ENCODE measurements around the gene CNGA4. TPM values are rescaled to one million over a fixed set of nuclear protein-coding genes. Genes with fewer than 3 reads are reported as not detected.

The CNGA4 gene
- total and polyA plus RNA-seq, 2 of the 13 experiments (the other 11 are each of a cell fraction or from before 2014, with no cell fraction given): 0.03 TPM; not detected in 1

DNA sequence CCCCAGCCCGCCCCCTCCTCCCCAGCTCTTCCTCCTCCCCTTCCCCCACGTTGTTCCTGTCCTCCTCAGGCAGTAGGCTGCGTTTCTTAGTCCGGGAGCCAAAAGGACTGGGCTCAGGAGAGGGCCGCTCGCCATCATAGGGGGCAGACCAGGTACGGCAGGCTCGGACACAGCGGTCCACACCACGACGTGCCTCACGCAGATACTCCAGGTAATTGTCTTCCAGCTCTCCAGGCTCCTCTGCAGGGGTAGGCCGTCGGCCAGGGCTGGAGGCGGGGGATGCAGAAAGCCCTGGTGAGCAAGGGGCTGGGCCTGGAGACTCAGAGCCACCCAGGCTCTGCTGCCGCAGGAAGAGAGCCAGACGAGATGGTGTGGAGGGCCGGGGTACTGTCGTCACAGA lies 21.2 kb upstream of the CNGA4 start:
- POLR2A ChIA-PET: no interaction called here
- no peaks in the 10 kb centered on the region for H4K20me1 ChIP-seq (ENCODE audit: insufficient read depth, low read length)
- no TSS peak for BruUV-seq (replicated peaks)
- H3K36me3 ChIP-seq (replicated peaks in 1 of 2; ENCODE audit: control insufficient read depth in 1 of 2, insufficient read depth in 2 of 2, low read length in 2 of 2): peaks cover 14 to 64% of the 10 kb centered on the region in 2 experiments
- FAIRE-seq (no peak), DNase-seq (ENCODE audit: low spot score) (no peak), ATAC-seq (no peak)
- TF ChIP-seq KLF15 (CRISPR knock-in tag; IDR thresholded peaks at IDR 0.05; ENCODE audit: borderline replicate concordance) (no peak), ZFAT (CRISPR knock-in tag; conservative IDR thresholded peaks at IDR 0.05) (no peak), MEF2D (CRISPR knock-in tag; IDR thresholded peaks at IDR 0.05) (no peak), TBX2 (CRISPR knock-in tag; IDR thresholded peaks at IDR 0.05; ENCODE audit: borderline replicate concordance) (no peak), RBFOX2 (IDR thresholded peaks at IDR 0.05; ENCODE audit: low read depth, low read length) (no peak), ZFP90 (CRISPR knock-in tag; IDR thresholded peaks at IDR 0.05; ENCODE audit: borderline replicate concordance) (no peak), HOXA5 (CRISPR knock-in tag; IDR thresholded peaks at IDR 0.05) (no peak), ZNF468 (CRISPR knock-in tag; IDR thresholded peaks at IDR 0.05) (no peak), HNRNPLL (IDR thresholded peaks at IDR 0.05; ENCODE audit: low read depth, low read length, poor library complexity, severe bottlenecking) (no peak), KLF13 (CRISPR knock-in tag; IDR thresholded peaks at IDR 0.05) (no peak), ZNF430 (CRISPR knock-in tag; IDR thresholded peaks at IDR 0.05) (no peak), POLR2AphosphoS5 (IDR thresholded peaks at IDR 0.05; ENCODE audit: low read depth, low read length) (no peak), AHR (CRISPR knock-in tag; IDR thresholded peaks at IDR 0.05) (no peak), ELF3 (CRISPR knock-in tag; IDR thresholded peaks at IDR 0.05) (no peak), ZNF292 (CRISPR knock-in tag; IDR thresholded peaks at IDR 0.05; ENCODE audit: borderline replicate concordance, low read depth) (no peak)
- TF ChIP-seq, protein P1, sequence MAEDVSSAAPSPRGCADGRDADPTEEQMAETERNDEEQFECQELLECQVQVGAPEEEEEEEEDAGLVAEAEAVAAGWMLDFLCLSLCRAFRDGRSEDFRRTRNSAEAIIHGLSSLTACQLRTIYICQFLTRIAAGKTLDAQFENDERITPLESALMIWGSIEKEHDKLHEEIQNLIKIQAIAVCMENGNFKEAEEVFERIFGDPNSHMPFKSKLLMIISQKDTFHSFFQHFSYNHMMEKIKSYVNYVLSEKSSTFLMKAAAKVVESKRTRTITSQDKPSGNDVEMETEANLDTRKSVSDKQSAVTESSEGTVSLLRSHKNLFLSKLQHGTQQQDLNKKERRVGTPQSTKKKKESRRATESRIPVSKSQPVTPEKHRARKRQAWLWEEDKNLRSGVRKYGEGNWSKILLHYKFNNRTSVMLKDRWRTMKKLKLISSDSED (CRISPR knock-in tag; IDR thresholded peaks at IDR 0.05): no peak
- TF ChIP-seq, protein P2, sequence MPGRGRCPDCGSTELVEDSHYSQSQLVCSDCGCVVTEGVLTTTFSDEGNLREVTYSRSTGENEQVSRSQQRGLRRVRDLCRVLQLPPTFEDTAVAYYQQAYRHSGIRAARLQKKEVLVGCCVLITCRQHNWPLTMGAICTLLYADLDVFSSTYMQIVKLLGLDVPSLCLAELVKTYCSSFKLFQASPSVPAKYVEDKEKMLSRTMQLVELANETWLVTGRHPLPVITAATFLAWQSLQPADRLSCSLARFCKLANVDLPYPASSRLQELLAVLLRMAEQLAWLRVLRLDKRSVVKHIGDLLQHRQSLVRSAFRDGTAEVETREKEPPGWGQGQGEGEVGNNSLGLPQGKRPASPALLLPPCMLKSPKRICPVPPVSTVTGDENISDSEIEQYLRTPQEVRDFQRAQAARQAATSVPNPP (CRISPR knock-in tag; IDR thresholded peaks at IDR 0.05): no peak
- TF ChIP-seq, protein P3, sequence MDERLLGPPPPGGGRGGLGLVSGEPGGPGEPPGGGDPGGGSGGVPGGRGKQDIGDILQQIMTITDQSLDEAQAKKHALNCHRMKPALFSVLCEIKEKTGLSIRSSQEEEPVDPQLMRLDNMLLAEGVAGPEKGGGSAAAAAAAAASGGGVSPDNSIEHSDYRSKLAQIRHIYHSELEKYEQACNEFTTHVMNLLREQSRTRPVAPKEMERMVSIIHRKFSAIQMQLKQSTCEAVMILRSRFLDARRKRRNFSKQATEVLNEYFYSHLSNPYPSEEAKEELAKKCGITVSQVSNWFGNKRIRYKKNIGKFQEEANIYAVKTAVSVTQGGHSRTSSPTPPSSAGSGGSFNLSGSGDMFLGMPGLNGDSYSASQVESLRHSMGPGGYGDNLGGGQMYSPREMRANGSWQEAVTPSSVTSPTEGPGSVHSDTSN (CRISPR knock-in tag; IDR thresholded peaks at IDR 0.05): no peak
- TF ChIP-seq, protein P4, sequence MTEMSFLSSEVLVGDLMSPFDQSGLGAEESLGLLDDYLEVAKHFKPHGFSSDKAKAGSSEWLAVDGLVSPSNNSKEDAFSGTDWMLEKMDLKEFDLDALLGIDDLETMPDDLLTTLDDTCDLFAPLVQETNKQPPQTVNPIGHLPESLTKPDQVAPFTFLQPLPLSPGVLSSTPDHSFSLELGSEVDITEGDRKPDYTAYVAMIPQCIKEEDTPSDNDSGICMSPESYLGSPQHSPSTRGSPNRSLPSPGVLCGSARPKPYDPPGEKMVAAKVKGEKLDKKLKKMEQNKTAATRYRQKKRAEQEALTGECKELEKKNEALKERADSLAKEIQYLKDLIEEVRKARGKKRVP (CRISPR knock-in tag; IDR thresholded peaks at IDR 0.05): no peak
- intact Hi-C loops (cut with micrococcal nuclease; ENCODE audit: unreplicated experiment) (no loop called here), in situ Hi-C loops (cut with HindIII; ENCODE audit: extremely low pct_ligation_motif_present, low pct_unique_long_range_greater_than_20kb) (no loop called here)
- CTCF ChIA-PET (ENCODE audit: low intra/inter-chr PET ratio, low total read pairs): no interaction called here
- H3K9me3 ChIP-seq (ENCODE audit: low read length): no peaks in the 10 kb centered on the region
- no peak overlapping the region for H3K9ac ChIP-seq (ENCODE audit: insufficient read depth, low read depth, low read length)
- H3K79me2 ChIP-seq (ENCODE audit: insufficient read depth, low read length): peaks cover 3% of the 10 kb centered on the region
- no peaks in the 10 kb centered on the region for H3K27me3 ChIP-seq (ENCODE audit: control insufficient read depth in 1 of 2, insufficient read depth in 2 of 2, low read length in 2 of 2)
- no peak overlapping the region for H3K4me3 ChIP-seq (replicated peaks in 1 of 3; ENCODE audit: insufficient read depth in 1 of 3, low read depth in 2 of 3, low read length in 3 of 3)
- no peak overlapping the region for H3K4me2 ChIP-seq (ENCODE audit: low read depth, low read length)
- no peaks in the 10 kb centered on the region for H3K4me1 ChIP-seq (ENCODE audit: insufficient read depth, low read length)
- no peak overlapping the region for H2AFZ ChIP-seq (ENCODE audit: low read length)
- 93% methylated on average over 19 of the region's 19 CpGs for WGBS (ENCODE audit: low lambda C conversion rate)
- no peak overlapping the region for H3K27ac ChIP-seq (ENCODE audit: extremely low read length, insufficient read depth, low read length)
